Mesendoderm (in vitro differentiated cells): ENCODE measurements around the gene FBXW11.

ENCODE experiments used
- DNase-seq: peaks from one replicate; pipeline ENCODE4 v3.0.0; 2013
- H2AK5ac ChIP-seq: 2 replicates; pipeline ENCODE4 v1.6.1; 2013; ENCODE audit warnings: low read length, inconsistent platforms
- H2BK120ac ChIP-seq: 2 replicates; pipeline ENCODE4 v1.6.1; 2013; ENCODE audit warnings: low read depth, mild to moderate bottlenecking, low read length, moderate library complexity, mixed read lengths
- H2BK15ac ChIP-seq: replicated peaks from 2 replicates; pipeline ENCODE4 v1.6.1; 2013; ENCODE audit warnings: low read depth, mild to moderate bottlenecking, moderate library complexity
- H2BK5ac ChIP-seq: 2 replicates; pipeline ENCODE4 v1.6.1; 2013; ENCODE audit warnings: low read length, inconsistent platforms
- H3K18ac ChIP-seq: 2 replicates; pipeline ENCODE4 v1.6.1; 2013; ENCODE audit warnings: mild to moderate bottlenecking, low read length, mixed read lengths
- H3K23ac ChIP-seq: one replicate; pipeline ENCODE4 v1.6.1; 2013; ENCODE audit warnings: low read length
- H3K27ac ChIP-seq: 2 replicates; pipeline ENCODE4 v1.5.1; 2013; ENCODE audit warnings: low read depth, mild to moderate bottlenecking, inconsistent platforms, low read length, moderate library complexity
- H3K27me3 ChIP-seq: 2 replicates; pipeline ENCODE4 v1.6.1; 2013; ENCODE audit warnings: low read length, control low read depth, mild to moderate bottlenecking, inconsistent platforms; ENCODE audit not compliant: insufficient read depth, poor library complexity
- H3K36me3 ChIP-seq: 2 replicates; pipeline ENCODE4 v1.6.1; 2013; ENCODE audit warnings: low read length, inconsistent platforms; ENCODE audit not compliant: control insufficient read depth, insufficient read depth
- H3K4ac ChIP-seq: one replicate; pipeline ENCODE4 v1.6.1; 2013; ENCODE audit warnings: low read depth, mild to moderate bottlenecking, low read length, moderate library complexity
- H3K4me1 ChIP-seq: 2 replicates; pipeline ENCODE4 v1.6.1; 2013; ENCODE audit warnings: low read depth, low read length, inconsistent platforms; ENCODE audit not compliant: control insufficient read depth
- H3K4me2 ChIP-seq: 2 replicates; pipeline ENCODE4 v1.6.1; 2013; ENCODE audit warnings: low read length
- H3K4me3 ChIP-seq: 2 replicates; pipeline ENCODE4 v1.5.1; 2013; ENCODE audit warnings: mild to moderate bottlenecking, low read length
- H3K56ac ChIP-seq: one replicate; pipeline ENCODE4 v1.6.1; 2013; ENCODE audit warnings: low read length
- H3K79me1 ChIP-seq: 2 replicates; pipeline ENCODE4 v1.6.1; 2013; ENCODE audit warnings: low read length, inconsistent platforms
- H3K79me2 ChIP-seq: 2 replicates; pipeline ENCODE4 v1.6.1; 2013; ENCODE audit warnings: mild to moderate bottlenecking, low read length; ENCODE audit not compliant: control insufficient read depth, insufficient read depth
- H3K9ac ChIP-seq: 2 replicates; pipeline ENCODE4 v1.6.1; 2013; ENCODE audit warnings: low read length, inconsistent platforms
- H4K5ac ChIP-seq: one replicate; pipeline ENCODE4 v1.6.1; 2013; ENCODE audit warnings: low read length
- H4K8ac ChIP-seq: one replicate; pipeline ENCODE4 v1.6.1; 2013; ENCODE audit warnings: low read depth, mild to moderate bottlenecking, control low read depth, low read length, moderate library complexity
- WGBS: extraction: QIAGEN DNeasy Blood & Tissue Kit; methylation state at CpG from one replicate; pipeline ENCODE4 v1.1.7; 2013; ENCODE audit warnings: low lambda C conversion rate, missing lambda C conversion rate; ENCODE audit not compliant: insufficient coverage; ENCODE audit errors: extremely low coverage; 5-methylcytosine and 5-hydroxymethylcytosine counted together

Gene FBXW11

GRCh38 chr5:172045315-172045632 lies 38.8 kb upstream of the FBXW11 start:
- H2BK15ac ChIP-seq: no peak overlapping the region
- no peak overlapping the region for H3K56ac ChIP-seq
- no peak overlapping the region for H2AK5ac ChIP-seq
- H3K36me3 ChIP-seq: no peaks in the 10 kb centered on the region
- no peak overlapping the region for H4K5ac ChIP-seq
- no peak overlapping the region for H3K18ac ChIP-seq
- H2BK5ac ChIP-seq: no peak overlapping the region
- H3K23ac ChIP-seq: no peak overlapping the region
- no peak overlapping the region for H3K27ac ChIP-seq
- no peak overlapping the region for H3K9ac ChIP-seq
- H3K4ac ChIP-seq: no peak overlapping the region
- DNase-seq: no peak
- no peaks in the 10 kb centered on the region for H3K4me1 ChIP-seq
- H3K27me3 ChIP-seq: no peaks in the 10 kb centered on the region
- no peak overlapping the region for H4K8ac ChIP-seq
- WGBS: no CpG with 5 or more reads among the region's 7 CpGs
- H3K79me1 ChIP-seq: no peaks in the 10 kb centered on the region
- no peak overlapping the region for H3K4me2 ChIP-seq
- no peak overlapping the region for H3K4me3 ChIP-seq
- H2BK120ac ChIP-seq: no peak overlapping the region
- no peaks in the 10 kb centered on the region for H3K79me2 ChIP-seq

GRCh38 chr5:172044631-172045314 lies 38.3 kb upstream of the FBXW11 start:
- Histone ChIP-seq H3K27ac (no peak overlapping the region), H3K79me2 (no peaks in the 10 kb centered on the region), H3K9ac (no peak overlapping the region), H3K23ac (no peak overlapping the region), H3K4me3 (no peak overlapping the region), H2BK120ac (no peak overlapping the region), H4K8ac (no peak overlapping the region), H2BK5ac (no peak overlapping the region), H3K4me2 (no peak overlapping the region), H4K5ac (no peak overlapping the region), H3K36me3 (no peaks in the 10 kb centered on the region), H3K27me3 (no peaks in the 10 kb centered on the region), H3K4ac (no peak overlapping the region), H2BK15ac (no peak overlapping the region), H3K18ac (no peak overlapping the region), H3K56ac (no peak overlapping the region), H2AK5ac (no peak overlapping the region), H3K79me1 (no peaks in the 10 kb centered on the region), H3K4me1 (no peaks in the 10 kb centered on the region)
- WGBS: no CpG with 5 or more reads among the region's 14 CpGs
- DNase-seq: peak; percentile 48

GRCh38 chr5:172043865-172044264 lies 37.4 kb upstream of the FBXW11 start:
- H4K8ac ChIP-seq: no peak overlapping the region
- no peak for DNase-seq
- WGBS: no CpG with 5 or more reads among the region's 13 CpGs

GRCh38 chr5:172042183-172042582 lies 35.7 kb upstream of the FBXW11 start:
- Histone ChIP-seq H3K4me3 (no peak overlapping the region), H3K36me3 (no peaks in the 10 kb centered on the region), H3K9ac (no peak overlapping the region), H4K8ac (no peak overlapping the region), H3K4me2 (no peak overlapping the region), H3K79me1 (no peaks in the 10 kb centered on the region), H3K4ac (no peak overlapping the region), H2AK5ac (no peak overlapping the region), H2BK120ac (no peak overlapping the region), H3K4me1 (no peaks in the 10 kb centered on the region), H4K5ac (no peak overlapping the region), H3K27ac (no peak overlapping the region), H3K18ac (no peak overlapping the region), H3K79me2 (no peaks in the 10 kb centered on the region), H3K23ac (no peak overlapping the region), H3K27me3 (no peaks in the 10 kb centered on the region), H2BK5ac (no peak overlapping the region), H2BK15ac (no peak overlapping the region), H3K56ac (no peak overlapping the region)
- no peak for DNase-seq
- no CpG with 5 or more reads among the region's 13 CpGs for WGBS

More at GRCh38 chr5:172043865-172044264, 37.4 kb upstream of the FBXW11 start:
- H3K4me1 ChIP-seq: no peaks in the 10 kb centered on the region
- no peak overlapping the region for H3K18ac ChIP-seq
- H3K4me2 ChIP-seq: no peak overlapping the region
- H3K36me3 ChIP-seq: no peaks in the 10 kb centered on the region
- no peak overlapping the region for H4K5ac ChIP-seq
- H3K79me1 ChIP-seq: no peaks in the 10 kb centered on the region
- no peak overlapping the region for H2BK120ac ChIP-seq
- H3K27me3 ChIP-seq: no peaks in the 10 kb centered on the region
- no peaks in the 10 kb centered on the region for H3K79me2 ChIP-seq
- no peak overlapping the region for H3K56ac ChIP-seq
- H3K4ac ChIP-seq: no peak overlapping the region
- H3K23ac ChIP-seq: no peak overlapping the region
- H3K4me3 ChIP-seq: no peak overlapping the region
- H3K9ac ChIP-seq: no peak overlapping the region
- H2BK5ac ChIP-seq: no peak overlapping the region
- H2BK15ac ChIP-seq: no peak overlapping the region
- no peak overlapping the region for H2AK5ac ChIP-seq
- no peak overlapping the region for H3K27ac ChIP-seq

GRCh38 chr5:172038167-172038566 lies 31.7 kb upstream of the FBXW11 start:
- H3K27ac ChIP-seq: no peak overlapping the region
- H3K4ac ChIP-seq: no peak overlapping the region
- H3K27me3 ChIP-seq: no peaks in the 10 kb centered on the region
- no peak overlapping the region for H3K4me3 ChIP-seq
- H4K5ac ChIP-seq: no peak overlapping the region
- no peak overlapping the region for H3K23ac ChIP-seq
- no peak overlapping the region for H3K9ac ChIP-seq
- H2BK5ac ChIP-seq: no peak overlapping the region
- H3K56ac ChIP-seq: no peak overlapping the region
- no peak overlapping the region for H3K4me2 ChIP-seq
- no peak overlapping the region for H2BK120ac ChIP-seq
- no peak overlapping the region for H3K18ac ChIP-seq
- H3K36me3 ChIP-seq: no peaks in the 10 kb centered on the region
- no peak overlapping the region for H2BK15ac ChIP-seq
- no peak for DNase-seq
- H3K79me2 ChIP-seq: no peaks in the 10 kb centered on the region
- WGBS: no CpG with 5 or more reads among the region's 3 CpGs
- no peaks in the 10 kb centered on the region for H3K4me1 ChIP-seq
- no peak overlapping the region for H2AK5ac ChIP-seq
- no peak overlapping the region for H4K8ac ChIP-seq
- no peaks in the 10 kb centered on the region for H3K79me1 ChIP-seq

- WGBS: no CpG with 5 or more reads among the region's 2 CpGs
- DNase-seq: no peak
Measured at GRCh38 chr5:172035049-172035448, 28.6 kb upstream of the FBXW11 start.

More at GRCh38 chr5:172035049-172035448, 28.6 kb upstream of the FBXW11 start:
- H3K4me3 ChIP-seq: no peak overlapping the region
- H2BK5ac ChIP-seq: no peak overlapping the region
- no peaks in the 10 kb centered on the region for H3K79me2 ChIP-seq
- H4K8ac ChIP-seq: no peak overlapping the region
- no peak overlapping the region for H2AK5ac ChIP-seq
- H3K4me2 ChIP-seq: no peak overlapping the region
- no peak overlapping the region for H3K4ac ChIP-seq
- no peaks in the 10 kb centered on the region for H3K79me1 ChIP-seq
- H2BK120ac ChIP-seq: no peak overlapping the region
- H3K27me3 ChIP-seq: no peaks in the 10 kb centered on the region
- no peak overlapping the region for H3K23ac ChIP-seq
- no peak overlapping the region for H3K56ac ChIP-seq
- no peaks in the 10 kb centered on the region for H3K4me1 ChIP-seq
- H3K18ac ChIP-seq: no peak overlapping the region
- no peak overlapping the region for H3K27ac ChIP-seq
- no peaks in the 10 kb centered on the region for H3K36me3 ChIP-seq
- no peak overlapping the region for H4K5ac ChIP-seq
- H3K9ac ChIP-seq: no peak overlapping the region
- no peak overlapping the region for H2BK15ac ChIP-seq
